A549 (cell line): ENCODE measurements around the gene CIAO2B. TPM values are rescaled to one million over a fixed set of nuclear protein-coding genes. Genes with fewer than 3 reads are reported as not detected.

Experiments
- ATAC-seq, 2 experiments: fragments of 200-7000 bp in 1 of 2; fragments of >200 bp in 1 of 2; cut with Nextera tagmentation in 1 of 2; cut with Tn5 transposase in 1 of 2; 3 replicates each; pipeline versions ENCODE4 v1.8.0 to v1.9.1; 2018 to 2020; ENCODE audit warnings: mild to moderate bottlenecking in 1 of 2, moderate library complexity in 1 of 2
- CTCF ChIA-PET: fragments of 300-600 bp; sonication (Branson Sonifier 250); formaldehyde crosslinking; extraction: SDS; loops from one replicate; lab custom pipeline; 2021; ENCODE audit warnings: antibody characterized with exemption, inconsistent platforms; lab: Yijun Ruan, JAX
- POLR2A ChIA-PET: fragments of 350-600 bp; formaldehyde crosslinking; extraction: SDS; loops from one replicate; lab custom pipeline; 2021; ENCODE audit warnings: antibody characterized with exemption, inconsistent platforms; lab: Yijun Ruan, JAX
- DNase-seq, 2 experiments: peaks; one replicate each; pipeline versions ENCODE4 v3.0.0 to v3.0.0-alpha.2; 2011 to 2016; ENCODE audit warnings: low read depth in 1 of 2, low spot score in 1 of 2
- FAIRE-seq: peaks from 2 replicates; lab custom pipeline; 2011; peaks lifted over from hg19 to GRCh38; lab: Jason Lieb, UNC
- H3K27ac ChIP-seq, 2 experiments: fragments of >200 bp; sonication (Bioruptor Twin); formaldehyde crosslinking; 3 replicates each; pipeline ENCODE4 v1.5.1; 2016 to 2017
- H3K4me1 ChIP-seq: fragments of >200 bp; sonication (Bioruptor Twin); formaldehyde crosslinking; 3 replicates; pipeline ENCODE4 v1.6.1; 2016
- H3K4me2 ChIP-seq: fragments of >200 bp; sonication (Bioruptor Twin); formaldehyde crosslinking; 3 replicates; pipeline ENCODE4 v1.6.1; 2016
- H3K4me3 ChIP-seq: fragments of >200 bp; sonication (Bioruptor Twin); formaldehyde crosslinking; 3 replicates; pipeline ENCODE4 v1.5.1; 2016
- H3K9me3 ChIP-seq: fragments of >200 bp; sonication (Bioruptor Twin); formaldehyde crosslinking; 3 replicates; pipeline ENCODE4 v1.6.1; 2016
- BHLHE40 ChIP-seq: IDR thresholded peaks from 2 replicates; pipeline ENCODE4 v1.6.1; 2012; ENCODE audit warnings: low read depth, low read length, inconsistent platforms
- CEBPB ChIP-seq, 2 experiments: fragments of >200 bp in 1 of 2; sonication (Bioruptor Twin) in 1 of 2; formaldehyde crosslinking in 1 of 2; IDR thresholded peaks; 2 replicates each; pipeline ENCODE4 v1.6.1; 2012 to 2016
- CHD2 ChIP-seq: fragments of 150-350 bp; IDR thresholded peaks from 2 replicates; pipeline ENCODE4 v1.6.1; 2014; ENCODE audit warnings: low read length; ENCODE audit not compliant: partially characterized antibody
- EHMT2 ChIP-seq: fragments of 200-600 bp; sonication (generic); IDR thresholded peaks from 2 replicates; pipeline ENCODE4 v1.6.1; 2016; ENCODE audit warnings: antibody characterized with exemption, low read depth, mild to moderate bottlenecking, moderate library complexity
- ESRRA ChIP-seq: fragments of 150-350 bp; IDR thresholded peaks from 2 replicates; pipeline ENCODE4 v1.6.1; 2014; ENCODE audit warnings: mild to moderate bottlenecking, low read length, borderline replicate concordance
- FOSL2 ChIP-seq, 2 experiments: fragments of 450-650 bp in 1 of 2; fragments of >200 bp in 1 of 2; sonication (Bioruptor Twin) in 1 of 2; formaldehyde crosslinking; IDR thresholded peaks; 2 replicates each; pipeline versions ENCODE4 v1.5.0 to v1.6.1; 2016 to 2020; ENCODE audit warnings: mild to moderate bottlenecking in 1 of 2, moderate library complexity in 1 of 2
- HDAC2 ChIP-seq: fragments of 200-600 bp; sonication (generic); IDR thresholded peaks from 2 replicates; pipeline ENCODE4 v1.6.1; 2016
- HOXB5 ChIP-seq: fragments of 250-450 bp; sonication (Bioruptor Pico); IDR thresholded peaks from 2 replicates; pipeline ENCODE4 v1.5.0; 2020; ENCODE audit warnings: mild to moderate bottlenecking, moderate library complexity
- KDM1A ChIP-seq: fragments of 200-600 bp; sonication (generic); IDR thresholded peaks from 2 replicates; pipeline ENCODE4 v1.6.1; 2016; ENCODE audit warnings: low read depth, mild to moderate bottlenecking
- KDM5A ChIP-seq: fragments of 200-600 bp; sonication (generic); IDR thresholded peaks from 2 replicates; pipeline ENCODE4 v1.6.1; 2016; ENCODE audit warnings: antibody characterized with exemption, mild to moderate bottlenecking
- MAZ ChIP-seq: fragments of 150-350 bp; IDR thresholded peaks from 2 replicates; pipeline ENCODE4 v1.6.1; 2014; ENCODE audit warnings: antibody characterized with exemption, low read depth, low read length, borderline replicate concordance
- RAD21 ChIP-seq, 2 experiments: fragments of >200 bp in 1 of 2; sonication (Bioruptor Twin) in 1 of 2; formaldehyde crosslinking in 1 of 2; IDR thresholded peaks in 1 of 2; conservative IDR thresholded peaks in 1 of 2; 2 replicates in 1 of 2; 3 replicates in 1 of 2; pipeline ENCODE4 v1.6.1; 2012 to 2018; ENCODE audit warnings: inconsistent platforms in 1 of 2
- RFX5 ChIP-seq: fragments of 450-650 bp; IDR thresholded peaks from 2 replicates; pipeline ENCODE4 v1.7.1; 2014; ENCODE audit warnings: antibody characterized with exemption, mild to moderate bottlenecking, moderate library complexity
- SMC3 ChIP-seq: fragments of >200 bp; sonication (Bioruptor Twin); formaldehyde crosslinking; IDR thresholded peaks from 3 replicates; pipeline ENCODE4 v1.6.1; 2018; ENCODE audit warnings: inconsistent platforms
- SREBF2 ChIP-seq: fragments of 450-650 bp; IDR thresholded peaks from 2 replicates; pipeline ENCODE4 v1.6.1; 2014; ENCODE audit warnings: mild to moderate bottlenecking, moderate library complexity
- TFCP2L1 ChIP-seq: fragments of 250-450 bp; sonication (Bioruptor Pico); IDR thresholded peaks from 2 replicates; pipeline ENCODE4 v1.5.0; 2021; ENCODE audit warnings: mild to moderate bottlenecking
- WGBS: methylation state at CpG from one replicate; pipeline ENCODE4 v1.1.6; 2017; ENCODE audit errors: missing lambda C conversion rate; 5-methylcytosine and 5-hydroxymethylcytosine counted together
- polyA plus RNA-seq, 4 experiments: library from polyadenylated mRNA; depleted of rRNA in 3 of 4; stranded (reverse); fragments of >200 nt; fragmentation: RNase III in 1 of 4; extraction: RNeasy Plus Mini Kit Qiagen cat#74134 plus additional on column Dnase treatment in 1 of 4; gene quantifications; 2 replicates in 3 of 4; 3 replicates in 1 of 4; pipeline ENCODE4 v1.2.3, GENCODE V29; 2011 to 2017
- TF ChIP-seq, protein P1 (sequence below): fragments of >200 bp; sonication (Bioruptor Twin); formaldehyde crosslinking; IDR thresholded peaks from 3 replicates; pipeline ENCODE4 v1.5.1; 2016
- TF ChIP-seq, protein P2 (sequence below): IDR thresholded peaks from 2 replicates; pipeline ENCODE4 v1.6.1; 2012
- TF ChIP-seq, protein P3 (sequence below): fragments of 250-450 bp; sonication (Bioruptor Pico); IDR thresholded peaks from 2 replicates; pipeline ENCODE4 v1.5.0; 2020; ENCODE audit warnings: low read depth, mild to moderate bottlenecking, moderate library complexity

Gene CIAO2B
- polyA plus RNA-seq, 2 of the 4 experiments (the other 2 are of a cell fraction), result 134 to 140 TPM

DNA sequence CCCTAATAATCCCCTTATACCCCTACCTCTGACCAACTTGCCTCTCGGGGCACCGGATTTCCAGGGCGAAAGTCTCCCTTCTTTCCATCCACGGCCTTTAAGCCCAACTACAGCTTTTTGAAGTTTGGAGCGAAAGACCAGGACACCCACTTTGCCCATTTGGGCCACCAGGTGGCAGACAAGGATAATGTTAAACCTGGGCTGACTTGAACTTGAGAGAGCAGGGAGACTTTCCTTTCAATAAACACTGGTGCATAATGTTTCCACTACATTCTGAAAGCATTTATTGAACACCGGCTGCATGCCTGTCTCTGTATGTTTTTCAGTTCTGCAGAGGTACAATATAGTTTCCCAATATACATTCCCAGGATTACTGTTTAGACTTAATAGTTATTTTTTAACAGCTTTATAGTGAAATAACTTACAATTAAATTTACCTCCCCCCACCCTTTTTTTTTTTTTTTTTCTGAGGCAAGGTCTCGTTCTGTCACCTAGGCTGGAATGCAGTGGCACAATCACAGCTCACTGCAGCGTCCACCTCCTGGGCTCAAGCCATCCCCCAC, 20.0 kb upstream of the CIAO2B start:
- H3K4me1 ChIP-seq, result peaks cover 8% of the 10 kb centered on the region; the same call in 2 of the 3 replicates
- CTCF ChIA-PET, result interaction anchor here (0.6 to 3.1 kb wide), 67 partner anchors 7 to 522 kb away, joined by 3 to 65 read pairs (median 4); partner anchors contain the start of genes B3GNT9, CES3, CES4A and EXOC3L1
- peak overlapping the region; percentile 26 to 38; a peak in 3 of 6 replicates for H3K27ac ChIP-seq
- no peak for TF ChIP-seq KDM1A
- TF ChIP-seq, protein P1, sequence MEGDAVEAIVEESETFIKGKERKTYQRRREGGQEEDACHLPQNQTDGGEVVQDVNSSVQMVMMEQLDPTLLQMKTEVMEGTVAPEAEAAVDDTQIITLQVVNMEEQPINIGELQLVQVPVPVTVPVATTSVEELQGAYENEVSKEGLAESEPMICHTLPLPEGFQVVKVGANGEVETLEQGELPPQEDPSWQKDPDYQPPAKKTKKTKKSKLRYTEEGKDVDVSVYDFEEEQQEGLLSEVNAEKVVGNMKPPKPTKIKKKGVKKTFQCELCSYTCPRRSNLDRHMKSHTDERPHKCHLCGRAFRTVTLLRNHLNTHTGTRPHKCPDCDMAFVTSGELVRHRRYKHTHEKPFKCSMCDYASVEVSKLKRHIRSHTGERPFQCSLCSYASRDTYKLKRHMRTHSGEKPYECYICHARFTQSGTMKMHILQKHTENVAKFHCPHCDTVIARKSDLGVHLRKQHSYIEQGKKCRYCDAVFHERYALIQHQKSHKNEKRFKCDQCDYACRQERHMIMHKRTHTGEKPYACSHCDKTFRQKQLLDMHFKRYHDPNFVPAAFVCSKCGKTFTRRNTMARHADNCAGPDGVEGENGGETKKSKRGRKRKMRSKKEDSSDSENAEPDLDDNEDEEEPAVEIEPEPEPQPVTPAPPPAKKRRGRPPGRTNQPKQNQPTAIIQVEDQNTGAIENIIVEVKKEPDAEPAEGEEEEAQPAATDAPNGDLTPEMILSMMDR, result peak; percentile 89
- no peak for TF ChIP-seq CHD2
- TF ChIP-seq RAD21 (conservative IDR thresholded peaks at IDR 0.05 in 1 of 2, IDR thresholded peaks at IDR 0.05 in 1 of 2), result peak; percentile 89 to 90
- peak; percentile 75 for TF ChIP-seq SMC3
- FAIRE-seq (no peak), DNase-seq (peak; percentile 81 to 90), ATAC-seq (peak; percentile 93 to 96)
- POLR2A ChIA-PET, result no interaction called here
- peaks cover 8% of the 10 kb centered on the region; the same call in 1 of the 3 replicates for H3K9me3 ChIP-seq
- no peak overlapping the region for H3K4me3 ChIP-seq
- 4% methylated on average over 8 of the region's 8 CpGs for WGBS
- peak overlapping the region; percentile 41 for H3K4me2 ChIP-seq

DNA sequence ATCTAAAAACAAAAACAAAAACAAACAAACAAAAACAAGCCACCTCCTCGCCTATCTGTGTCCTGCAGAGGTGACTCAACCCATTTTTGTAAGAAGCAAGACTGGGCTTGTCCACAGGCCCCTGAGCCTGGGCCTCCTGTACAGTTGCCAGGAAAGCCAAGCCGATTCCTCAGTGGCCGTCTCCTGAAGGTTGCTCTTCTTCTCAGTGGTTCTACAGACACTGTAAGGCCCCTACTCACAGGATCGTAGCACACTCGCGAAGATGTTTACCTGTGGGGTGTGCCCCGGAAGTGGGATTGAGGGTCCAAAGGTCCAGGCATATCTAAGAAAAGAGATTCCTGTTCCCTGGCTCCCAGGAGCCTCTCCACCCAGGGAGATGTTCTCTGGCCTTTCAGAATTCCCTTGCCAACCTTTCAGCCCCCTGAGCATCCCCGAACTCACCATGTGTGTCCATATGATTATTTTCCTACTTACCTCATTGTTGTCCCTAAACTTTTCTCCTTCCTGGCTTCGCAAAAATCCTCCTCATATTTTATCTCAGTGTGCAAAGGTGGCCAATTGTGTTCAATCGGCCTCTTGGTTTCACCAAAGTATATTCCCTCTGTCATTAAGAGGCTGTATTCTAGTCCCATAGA, 19.4 kb upstream of the CIAO2B start:
- TF ChIP-seq CEBPB (IDR thresholded peaks at IDR 0.05), result no peak
- TF ChIP-seq, protein P2, sequence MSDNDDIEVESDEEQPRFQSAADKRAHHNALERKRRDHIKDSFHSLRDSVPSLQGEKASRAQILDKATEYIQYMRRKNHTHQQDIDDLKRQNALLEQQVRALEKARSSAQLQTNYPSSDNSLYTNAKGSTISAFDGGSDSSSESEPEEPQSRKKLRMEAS, result no peak
- no peak for TF ChIP-seq BHLHE40
- TF ChIP-seq MAZ, result no peak
- no peak for TF ChIP-seq ESRRA
- TF ChIP-seq KDM5A, result no peak
- no peak for TF ChIP-seq RFX5
- TF ChIP-seq SREBF2, result no peak
- no peak for TF ChIP-seq TFCP2L1 (CRISPR knock-in tag)
- TF ChIP-seq HOXB5, result no peak
- TF ChIP-seq EHMT2, result no peak
- no peak for TF ChIP-seq FOSL2 (IDR thresholded peaks at IDR 0.05)
- no peak for TF ChIP-seq FOSL2 (CRISPR knock-in tag; IDR thresholded peaks at IDR 0.05)
- TF ChIP-seq HDAC2, result no peak
- TF ChIP-seq, protein P3, sequence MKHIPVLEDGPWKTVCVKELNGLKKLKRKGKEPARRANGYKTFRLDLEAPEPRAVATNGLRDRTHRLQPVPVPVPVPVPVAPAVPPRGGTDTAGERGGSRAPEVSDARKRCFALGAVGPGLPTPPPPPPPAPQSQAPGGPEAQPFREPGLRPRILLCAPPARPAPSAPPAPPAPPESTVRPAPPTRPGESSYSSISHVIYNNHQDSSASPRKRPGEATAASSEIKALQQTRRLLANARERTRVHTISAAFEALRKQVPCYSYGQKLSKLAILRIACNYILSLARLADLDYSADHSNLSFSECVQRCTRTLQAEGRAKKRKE (CRISPR knock-in tag), result no peak
- ATAC-seq (peak; percentile 48 to 52; a peak in 4 of 6 replicates), DNase-seq (no peak), FAIRE-seq (no peak)
- H3K9me3 ChIP-seq, result peaks cover 8% of the 10 kb centered on the region; the same call in 1 of the 3 replicates
- ChIA-PET POLR2A (interaction anchor here (1.4 kb wide), 1 partner anchor 8 kb away, joined by 3 read pairs; the partner anchor contains the start of gene CES3), CTCF (interaction anchor here (0.6 to 3.1 kb wide), 69 partner anchors 8 to 522 kb away, joined by 3 to 65 read pairs (median 4); partner anchors contain the start of genes B3GNT9, CES3, CES4A and EXOC3L1)
- peak overlapping the region; percentile 41 for H3K4me2 ChIP-seq
- 35% methylated on average over 10 of the region's 10 CpGs for WGBS
- peaks cover 8% of the 10 kb centered on the region; the same call in 2 of the 3 replicates for H3K4me1 ChIP-seq
- H3K27ac ChIP-seq, result peak overlapping the region; percentile 26 to 38; a peak in 3 of 6 replicates
- no peak overlapping the region for H3K4me3 ChIP-seq
